Measurements from ENCODE around the gene TBC1D5. TPM values are rescaled to one million over a fixed set of nuclear protein-coding genes. Genes with fewer than 3 reads are reported as not detected.

Gene TBC1D5
- polyA plus RNA-seq, 6 donors from 2014 or later: 54.7 to 83.0 (median 73.6) TPM

- Mint-ChIP-seq H3K36me3 (peaks cover 33 to 41% of the 10 kb centered on the region in 2 donors), H3K27ac (no peak overlapping the region), H3K9me3 (peaks cover 0 to 17% (median 10%) of the 10 kb centered on the region in 7 donors), H3K27me3 (no peaks in the 10 kb centered on the region), H3K4me1 (no peaks in the 10 kb centered on the region), H3K4me3 (no peak overlapping the region)
- no peak for ATAC-seq (ENCODE audit: low read depth in 2 of 2)
- DNase-seq: no peak
These were observed 523.8 kb downstream of the TBC1D5 start for GRCh38 chr3:17218587-17218986.

- Mint-ChIP-seq H3K4me3 (no peak overlapping the region), H3K27ac (peak overlapping the region in 1 of 6 donors; percentile 4), H3K27me3 (no peaks in the 10 kb centered on the region), H3K4me1 (no peaks in the 10 kb centered on the region), H3K36me3 (peaks cover 31 to 43% of the 10 kb centered on the region in 2 donors), H3K9me3 (peaks cover 0 to 17% (median 9%) of the 10 kb centered on the region in 7 donors)
- no peak for ATAC-seq (ENCODE audit: low read depth in 2 of 2)
- no peak for DNase-seq
These were observed 524.8 kb downstream of the TBC1D5 start for GRCh38 chr3:17217588-17217987.

- Mint-ChIP-seq H3K4me3 (no peak overlapping the region), H3K36me3 (peaks cover 11 to 48% of the 10 kb centered on the region in 2 donors), H3K27ac (no peak overlapping the region), H3K9me3 (no peaks in the 10 kb centered on the region), H3K4me1 (peaks cover 0 to 4% (median 0%) of the 10 kb centered on the region in 3 donors), H3K27me3 (no peaks in the 10 kb centered on the region)
- ATAC-seq (ENCODE audit: low read depth in 2 of 2) (no peak), DNase-seq (no peak)
These were observed 529.3 kb downstream of the TBC1D5 start for GRCh38 chr3:17213102-17213501.

GRCh38 chr3:17207979-17208378 lies 534.5 kb downstream of the TBC1D5 start:
- Mint-ChIP-seq H3K36me3 (peaks cover 25 to 56% of the 10 kb centered on the region in 2 donors), H3K27me3 (no peaks in the 10 kb centered on the region), H3K4me1 (peaks cover 0 to 4% (median under 1%) of the 10 kb centered on the region in 3 donors), H3K9me3 (peaks cover 5 to 16% (median 15%) of the 10 kb centered on the region in 7 donors), H3K4me3 (no peak overlapping the region), H3K27ac (peak overlapping the region in 1 of 6 donors; percentile 38)
- DNase-seq (no peak), ATAC-seq (ENCODE audit: low read depth in 2 of 2) (no peak)

GRCh38 chr3:17207019-17207418 lies 535.4 kb downstream of the TBC1D5 start:
- Mint-ChIP-seq H3K4me3 (no peak overlapping the region), H3K36me3 (peaks cover 35 to 60% of the 10 kb centered on the region in 2 donors), H3K27ac (no peak overlapping the region), H3K4me1 (peaks cover under 1 to 4% (median 2%) of the 10 kb centered on the region in 3 donors), H3K9me3 (peaks cover 7 to 26% (median 23%) of the 10 kb centered on the region in 7 donors), H3K27me3 (no peaks in the 10 kb centered on the region)
- DNase-seq: no peak
- ATAC-seq (ENCODE audit: low read depth in 2 of 2): no peak

GRCh38 chr3:17204049-17204650 lies 538.3 kb downstream of the TBC1D5 start:
- ATAC-seq (ENCODE audit: low read depth in 2 of 2) (no peak), DNase-seq (no peak)
- Mint-ChIP-seq H3K27ac (no peak overlapping the region), H3K36me3 (peaks cover 33 to 46% of the 10 kb centered on the region in 2 donors), H3K27me3 (no peaks in the 10 kb centered on the region), H3K9me3 (peaks cover 8 to 31% (median 27%) of the 10 kb centered on the region in 7 donors), H3K4me3 (no peak overlapping the region), H3K4me1 (peaks cover 0 to 6% (median 2%) of the 10 kb centered on the region in 3 donors)

- peak overlapping the region in 1 of 8 donors; percentile 10 for H3K4me3 Mint-ChIP-seq
These were observed 540.9 kb downstream of the TBC1D5 start for GRCh38 chr3:17201538-17201937.

GRCh38 chr3:17195856-17196604 lies 546.4 kb downstream of the TBC1D5 start:
- Mint-ChIP-seq H3K36me3 (peaks cover 0 to 5% of the 10 kb centered on the region in 2 donors), H3K27me3 (no peaks in the 10 kb centered on the region), H3K27ac (peak overlapping the region; percentile 56 to 97 (median 80)), H3K4me1 (peaks cover 22 to 51% (median 26%) of the 10 kb centered on the region in 3 donors), H3K9me3 (no peaks in the 10 kb centered on the region), H3K4me3 (peak overlapping the region; percentile 2 to 87 (median 58))
- DNase-seq (peak; percentile 61), ATAC-seq (ENCODE audit: low read depth in 2 of 2) (peak; percentile 84)

More at GRCh38 chr3:17201538-17201937, 540.9 kb downstream of the TBC1D5 start:
- Mint-ChIP-seq H3K4me1 (peaks cover 6 to 13% (median 12%) of the 10 kb centered on the region in 3 donors), H3K36me3 (peaks cover 30 to 33% of the 10 kb centered on the region in 2 donors), H3K27me3 (no peaks in the 10 kb centered on the region), H3K9me3 (peaks cover 8 to 31% (median 27%) of the 10 kb centered on the region in 7 donors), H3K27ac (peak overlapping the region in 2 of 6 donors; percentile 15 to 42)
- ATAC-seq (ENCODE audit: low read depth in 2 of 2): no peak
- no peak for DNase-seq

GRCh38 chr3:17195192-17195611 lies 547.2 kb downstream of the TBC1D5 start:
- H3K4me3 Mint-ChIP-seq: peak overlapping the region in 7 of 8 donors; percentile 9 to 87 (median 64)

GRCh38 chr3:17194116-17194515 lies 548.3 kb downstream of the TBC1D5 start:
- ATAC-seq (ENCODE audit: low read depth in 2 of 2) (no peak), DNase-seq (no peak)
- peaks cover 32 to 62% (median 36%) of the 10 kb centered on the region in 3 donors for H3K4me1 Mint-ChIP-seq
- H3K4me3 Mint-ChIP-seq: no peak overlapping the region
- peak overlapping the region in 4 of 6 donors; percentile 15 to 71 (median 52) for H3K27ac Mint-ChIP-seq
- H3K27me3 Mint-ChIP-seq: no peaks in the 10 kb centered on the region
- H3K9me3 Mint-ChIP-seq: no peaks in the 10 kb centered on the region
- H3K36me3 Mint-ChIP-seq: peaks cover 0 to 7% of the 10 kb centered on the region in 2 donors

More at GRCh38 chr3:17195192-17195611, 547.2 kb downstream of the TBC1D5 start:
- Mint-ChIP-seq H3K9me3 (no peaks in the 10 kb centered on the region), H3K36me3 (peaks cover 5 to 7% of the 10 kb centered on the region in 2 donors), H3K27me3 (no peaks in the 10 kb centered on the region), H3K4me1 (peaks cover 29 to 60% (median 34%) of the 10 kb centered on the region in 3 donors), H3K27ac (peak overlapping the region; percentile 24 to 97 (median 80))
- DNase-seq (peak; percentile 73), ATAC-seq (ENCODE audit: low read depth in 2 of 2) (peak; percentile 87 to 88)

GRCh38 chr3:17192995-17193394 lies 549.4 kb downstream of the TBC1D5 start:
- Mint-ChIP-seq H3K9me3 (no peaks in the 10 kb centered on the region), H3K4me1 (peaks cover 32 to 62% (median 36%) of the 10 kb centered on the region in 3 donors), H3K27me3 (no peaks in the 10 kb centered on the region), H3K27ac (peak overlapping the region in 5 of 6 donors; percentile 8 to 85 (median 71)), H3K36me3 (peaks cover 0 to 7% of the 10 kb centered on the region in 2 donors), H3K4me3 (no peak overlapping the region)
- DNase-seq (no peak), ATAC-seq (ENCODE audit: low read depth in 2 of 2) (no peak)

GRCh38 chr3:17190353-17191078 lies 551.9 kb downstream of the TBC1D5 start:
- Mint-ChIP-seq H3K36me3 (peaks cover 0 to 7% of the 10 kb centered on the region in 2 donors), H3K4me1 (peaks cover 17 to 42% (median 19%) of the 10 kb centered on the region in 3 donors), H3K9me3 (no peaks in the 10 kb centered on the region), H3K27ac (peak overlapping the region; percentile 35 to 75 (median 45)), H3K4me3 (peak overlapping the region in 5 of 8 donors; percentile 26 to 75 (median 42)), H3K27me3 (no peaks in the 10 kb centered on the region)
- no peak for DNase-seq
- ATAC-seq (ENCODE audit: low read depth in 2 of 2): no peak

- DNase-seq (no peak), ATAC-seq (ENCODE audit: low read depth in 2 of 2) (no peak)
- no peaks in the 10 kb centered on the region for H3K9me3 Mint-ChIP-seq
- H3K4me3 Mint-ChIP-seq: no peak overlapping the region
- peaks cover 11 to 27% (median 11%) of the 10 kb centered on the region in 3 donors for H3K4me1 Mint-ChIP-seq
- no peak overlapping the region for H3K27ac Mint-ChIP-seq
- peaks cover 6 to 15% of the 10 kb centered on the region in 2 donors for H3K36me3 Mint-ChIP-seq
- H3K27me3 Mint-ChIP-seq: no peaks in the 10 kb centered on the region
These were observed 554.1 kb downstream of the TBC1D5 start for GRCh38 chr3:17188378-17188777.

Measured in naive B cell (primary cell).